Glomerular visceral epithelial cell (primary cell): ENCODE data around the gene DAPK2.

Source experiments
- DNase-seq: peaks from one replicate; pipeline ENCODE4 v3.0.0-alpha.2; 2016; ENCODE audit errors: extremely low spot score

DAPK2 gene

DNA sequence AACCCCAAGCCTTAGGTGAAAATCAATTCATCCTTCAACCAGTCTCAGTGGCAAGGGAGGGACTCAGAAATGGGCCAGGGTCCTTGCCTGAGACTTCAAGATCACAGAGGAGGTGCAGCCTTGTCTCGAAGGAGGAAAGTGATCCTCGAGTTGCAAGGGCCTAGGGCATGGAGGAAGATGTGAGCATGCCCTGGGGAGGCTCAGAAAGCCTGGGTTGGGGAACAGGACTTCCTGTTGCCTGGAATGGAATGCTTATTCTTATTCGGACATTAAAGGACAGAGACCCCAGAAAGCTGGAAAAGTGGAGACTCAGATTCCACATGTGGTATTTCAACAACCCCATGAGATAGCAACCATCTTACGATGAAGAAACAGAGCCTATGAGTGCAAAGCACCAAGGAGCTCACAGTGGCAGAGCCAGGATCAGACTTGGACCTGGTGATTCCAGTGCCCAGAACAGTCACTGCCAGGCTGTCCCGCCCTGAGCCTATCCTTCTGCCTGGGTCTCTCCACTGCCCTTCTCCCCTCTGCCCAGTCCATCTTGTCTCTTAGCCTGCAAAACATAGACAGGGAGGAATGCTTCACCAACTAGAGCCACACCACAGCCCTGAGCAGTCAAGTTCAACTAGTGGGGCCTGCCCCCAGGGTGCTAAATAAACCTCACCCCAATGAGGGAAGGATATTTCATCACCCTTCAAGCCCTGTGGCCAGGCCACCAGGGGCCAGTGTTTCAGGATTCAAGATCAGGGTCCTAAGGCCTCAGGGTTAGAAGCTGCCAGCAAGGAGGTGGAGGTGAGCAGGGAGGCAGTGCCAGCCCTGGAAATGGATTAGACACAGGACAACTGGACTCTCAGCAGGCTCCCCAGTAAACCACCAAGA is 21.9 kb downstream of the DAPK2 start:
- no peak for DNase-seq

DNA sequence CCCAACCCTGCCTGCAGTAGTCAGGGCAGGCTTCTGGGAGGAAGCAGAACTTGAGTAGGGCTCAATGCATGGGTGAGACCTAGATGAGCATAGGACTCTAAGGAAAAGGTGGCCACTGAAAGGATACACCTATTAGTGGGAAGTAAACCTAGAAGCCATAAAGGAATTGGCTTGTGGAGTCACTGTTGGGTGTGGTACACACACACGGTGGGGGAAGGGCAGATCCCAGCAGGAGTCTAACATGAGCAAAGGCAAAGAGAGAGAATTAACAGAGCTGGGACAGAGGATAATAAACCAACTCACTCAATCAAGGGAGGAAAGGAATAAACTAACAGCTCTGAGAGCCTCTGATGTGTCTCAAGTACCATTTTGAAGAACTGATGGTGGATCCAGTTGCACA is 23.1 kb downstream of the DAPK2 start:
- no peak for DNase-seq

- DNase-seq = no peak
Measured at GRCh38 chr15:64022571-64022970, 23.7 kb downstream of the DAPK2 start.

DNA sequence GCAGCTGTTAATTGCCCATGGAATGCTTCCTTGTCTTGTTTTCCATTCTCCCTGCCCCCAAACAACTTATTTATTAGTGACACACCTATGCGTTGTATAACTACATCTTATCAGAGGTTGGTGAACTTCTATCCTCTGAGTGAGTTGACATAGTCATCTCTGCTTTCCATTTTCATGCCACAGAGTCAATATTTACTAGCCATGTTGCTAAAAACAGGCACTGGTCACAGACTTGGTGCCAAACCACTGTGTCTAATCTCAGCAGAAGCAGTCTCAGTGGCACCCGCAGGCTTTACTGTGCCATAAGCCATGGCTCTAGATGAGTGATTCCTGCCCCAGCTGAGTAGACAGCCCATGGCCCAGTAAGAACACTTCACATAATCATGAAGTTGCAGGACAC is 26.5 kb downstream of the DAPK2 start:
- DNase-seq = peak; percentile 64

GRCh38 chr15:64017591-64018163 is 28.6 kb downstream of the DAPK2 start:
- DNase-seq = no peak

DNA sequence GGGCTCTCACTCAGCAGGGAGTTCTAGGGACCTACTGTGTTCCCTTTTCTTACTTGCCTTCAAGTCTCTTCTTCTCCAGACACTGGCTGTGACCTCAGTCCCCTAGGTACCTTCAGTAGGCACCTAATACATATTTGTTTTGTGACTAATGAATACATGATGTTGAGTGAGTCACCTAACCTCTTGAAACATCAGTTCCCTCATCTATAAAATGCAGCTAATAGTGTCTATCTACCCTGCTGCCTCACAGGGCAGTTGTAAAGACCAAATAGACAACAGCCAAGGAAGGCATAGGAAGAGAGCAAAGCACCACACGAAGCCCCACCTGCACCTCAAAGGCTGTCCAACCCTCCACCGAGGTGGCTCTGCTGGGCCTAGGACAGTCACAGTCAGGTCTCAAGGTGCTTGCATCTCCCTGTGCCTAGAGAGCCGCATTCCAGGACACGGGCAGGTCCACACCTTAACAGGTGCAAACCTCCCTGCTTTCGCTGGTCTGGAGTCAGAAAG is 29.1 kb downstream of the DAPK2 start:
- peak; percentile 60 for DNase-seq

DNA sequence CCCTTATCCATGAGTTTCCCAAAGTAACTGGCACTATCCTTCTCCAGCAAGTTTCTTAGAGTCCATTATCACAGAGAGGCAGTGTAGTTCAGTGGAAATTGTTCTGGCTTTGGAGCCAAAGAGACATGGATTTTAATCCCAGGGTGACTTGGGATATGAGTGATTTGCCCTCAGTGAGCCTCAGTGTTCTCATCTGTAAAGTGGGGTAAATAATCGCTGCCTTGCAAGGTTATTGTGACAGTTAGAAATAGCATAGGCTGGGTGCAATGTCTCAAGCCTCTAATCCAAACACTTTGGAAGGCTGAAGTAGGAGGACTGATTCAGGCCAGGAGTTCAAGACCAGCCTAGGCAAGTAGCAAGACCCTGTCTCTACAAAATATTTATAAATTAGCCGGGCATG is 30.0 kb downstream of the DAPK2 start:
- DNase-seq = no peak

GRCh38 chr15:64014995-64015394 is 31.3 kb downstream of the DAPK2 start:
- no peak for DNase-seq

DNA sequence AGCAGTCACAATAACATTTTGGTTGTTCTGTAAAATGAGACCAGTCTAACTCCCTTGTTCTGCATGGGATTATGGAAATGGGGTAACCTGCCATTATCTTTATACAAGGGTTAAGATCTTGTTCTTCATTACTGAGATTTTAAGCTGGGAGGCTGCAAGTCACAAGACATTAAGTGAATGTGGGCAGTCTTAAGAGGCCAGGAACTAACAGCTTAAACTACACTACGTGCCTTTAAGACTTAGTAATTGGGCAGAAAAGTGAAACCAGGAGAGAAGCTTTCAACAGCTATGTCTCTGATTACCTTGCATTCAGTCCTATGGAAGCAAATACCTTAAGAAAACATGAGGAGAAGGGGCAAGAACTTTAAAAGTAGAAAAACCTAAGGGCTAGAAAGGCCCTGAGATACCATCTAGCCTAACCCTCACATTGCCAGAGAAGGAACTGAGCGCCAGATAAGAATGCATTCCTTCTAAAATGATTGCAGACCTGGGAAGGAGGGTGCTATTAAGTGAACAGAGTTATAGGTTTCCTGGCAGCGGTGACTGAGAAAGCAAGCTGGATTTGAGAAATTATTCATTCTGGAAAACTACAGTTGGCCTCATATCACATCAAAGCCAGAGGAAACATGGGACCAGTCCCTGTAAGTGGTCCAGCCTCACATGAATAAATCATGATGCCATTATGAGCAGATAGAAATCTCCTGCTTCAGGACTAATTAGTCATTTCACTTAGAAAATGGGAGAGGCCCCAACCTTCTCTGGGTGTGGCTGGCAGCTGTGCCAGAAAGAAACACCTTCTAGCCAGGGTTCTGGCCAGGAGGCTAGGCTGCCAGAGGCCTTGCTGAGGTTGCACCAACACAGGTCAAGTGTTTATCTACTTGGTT is 32.9 kb downstream of the DAPK2 start:
- DNase-seq = no peak

- no peak for DNase-seq
Measured at GRCh38 chr15:64011736-64012135, 34.5 kb downstream of the DAPK2 start.

DNA sequence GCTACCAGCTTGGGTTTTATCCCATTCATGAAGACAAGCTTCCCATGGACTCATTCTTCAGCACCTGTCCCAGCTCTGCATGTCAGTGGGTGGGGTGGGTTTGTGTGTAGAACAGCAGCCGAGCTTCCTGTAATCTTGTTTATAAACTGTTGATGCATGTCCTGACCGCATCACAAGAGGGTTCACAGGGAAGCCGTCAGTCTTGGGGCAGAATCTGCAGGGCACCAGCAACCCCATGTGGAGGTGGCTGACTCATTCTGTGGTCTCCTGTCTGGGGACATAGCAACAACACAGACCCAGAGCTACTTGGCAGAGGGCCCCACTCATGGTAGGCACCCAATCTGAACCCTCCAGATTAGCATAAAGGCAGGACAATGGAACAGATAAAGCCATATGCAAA is 35.6 kb downstream of the DAPK2 start:
- peak; percentile 99 for DNase-seq

- peak; percentile 73 for DNase-seq
Measured at GRCh38 chr15:64009798-64010261, 36.5 kb downstream of the DAPK2 start.

GRCh38 chr15:64009241-64009640 is 37.0 kb downstream of the DAPK2 start:
- DNase-seq = no peak

DNA sequence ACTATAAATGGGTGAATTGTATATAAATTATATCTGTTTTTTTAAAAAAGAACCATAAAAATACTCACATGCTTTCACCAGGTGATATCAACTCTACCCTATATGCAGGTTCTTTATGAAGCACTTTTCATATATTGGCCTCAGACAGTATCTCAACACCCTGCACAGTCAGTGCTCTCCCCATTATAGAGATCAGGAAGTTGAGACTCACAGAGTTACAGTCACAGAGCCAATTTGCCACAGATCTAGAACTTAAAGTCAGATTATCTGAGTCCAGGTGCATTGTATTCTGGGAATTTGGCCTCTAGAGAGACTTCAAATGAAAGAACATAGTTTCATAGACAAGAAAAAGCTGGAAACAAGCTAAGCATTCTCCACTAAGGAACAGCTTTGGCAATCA is 38.1 kb downstream of the DAPK2 start:
- no peak for DNase-seq

- no peak for DNase-seq
Measured at GRCh38 chr15:64006642-64007041, 39.6 kb downstream of the DAPK2 start.

GRCh38 chr15:64004587-64004986 is 41.7 kb downstream of the DAPK2 start:
- DNase-seq = peak; percentile 76

- no peak for DNase-seq
Measured at GRCh38 chr15:64004056-64004455, 42.2 kb downstream of the DAPK2 start.

DNA sequence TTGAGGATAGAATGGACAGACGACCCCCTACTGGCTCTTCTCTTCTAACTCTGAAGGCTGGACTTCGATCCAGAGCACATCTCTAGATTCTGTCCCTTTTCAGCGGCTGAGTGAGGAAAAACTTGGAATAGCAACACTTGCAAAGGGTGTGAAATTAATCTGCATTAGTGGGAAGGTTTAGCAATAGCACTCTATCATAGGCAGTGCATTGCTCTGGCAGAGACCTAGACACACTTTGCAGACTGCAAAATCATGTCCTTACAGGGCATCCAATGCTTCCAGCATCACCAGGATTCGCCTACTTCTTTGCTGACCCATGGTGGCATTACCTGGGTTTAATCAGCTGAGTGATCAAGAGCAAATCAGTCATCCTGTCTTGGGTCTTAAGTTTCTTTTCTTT is 43.1 kb downstream of the DAPK2 start:
- DNase-seq = no peak

DNA sequence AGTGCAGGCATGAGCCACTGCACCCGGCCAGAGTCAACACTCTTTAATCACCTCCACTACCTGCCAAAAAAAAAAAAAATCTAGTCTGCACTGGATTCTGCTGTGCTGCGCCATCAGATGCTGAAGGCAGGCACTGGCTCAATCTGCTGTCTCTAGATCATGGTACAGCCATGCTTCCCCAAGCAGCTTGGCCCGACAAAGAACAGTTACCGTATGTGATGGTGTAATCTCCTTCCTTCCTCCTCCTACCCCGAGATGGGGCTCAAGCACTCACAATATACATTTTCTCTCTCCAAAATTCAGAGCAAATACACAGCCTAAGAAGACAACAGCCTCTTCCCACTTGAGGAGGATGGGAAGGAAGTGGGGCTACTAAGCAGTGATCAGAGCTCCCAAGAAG is 45.1 kb downstream of the DAPK2 start:
- DNase-seq = no peak

GRCh38 chr15:64000183-64000951 is 45.9 kb downstream of the DAPK2 start:
- DNase-seq = no peak

GRCh38 chr15:63999177-63999576 is 47.1 kb downstream of the DAPK2 start:
- no peak for DNase-seq
